Hematopoietic multipotent progenitor cell treated with erythropoietin and hydrocortisone succinate and interleukin-3 and kit ligand, for 15 days (in vitro differentiated cells): ENCODE data around the gene SSBP1.
"Not testable (repeated sequence)": the region's sequence is repeated elsewhere in the genome, so short reads cannot be mapped to it uniquely, and the experiment has no call there.

ENCODE experiments used
- DNase-seq: peaks from one replicate; pipeline ENCODE4 v3.0.0-alpha.2; 2015; ENCODE audit warnings: low spot score

SSBP1 gene

GRCh38 chr7:141709749-141710148 is 28.4 kb upstream of the SSBP1 start:
- no peak for DNase-seq

DNA sequence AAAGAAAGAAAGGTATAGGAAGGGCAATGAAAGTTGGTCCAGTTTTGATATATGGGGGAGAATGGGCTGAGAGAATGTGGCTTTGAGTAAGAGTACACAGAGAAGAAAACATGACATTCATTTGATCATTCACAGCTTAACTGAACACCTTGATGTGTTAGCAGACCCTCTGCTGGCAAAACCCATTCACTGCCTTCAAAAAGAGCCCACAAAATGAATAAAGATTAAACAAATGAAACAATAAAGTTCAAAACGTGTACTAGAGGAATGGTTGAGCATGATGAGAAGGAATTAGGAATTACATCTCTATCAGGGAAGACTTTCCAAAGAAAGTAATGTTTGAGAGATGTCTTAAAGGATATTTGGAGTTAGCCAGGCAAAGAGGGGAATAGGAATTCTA is 27.9 kb upstream of the SSBP1 start:
- no peak for DNase-seq

GRCh38 chr7:141712603-141713255 is 25.4 kb upstream of the SSBP1 start:
- DNase-seq = no peak

- no peak for DNase-seq
These were observed 24.3 kb upstream of the SSBP1 start for GRCh38 chr7:141713890-141714289.

- DNase-seq = no peak
These were observed 23.6 kb upstream of the SSBP1 start for GRCh38 chr7:141714571-141714970.

DNA sequence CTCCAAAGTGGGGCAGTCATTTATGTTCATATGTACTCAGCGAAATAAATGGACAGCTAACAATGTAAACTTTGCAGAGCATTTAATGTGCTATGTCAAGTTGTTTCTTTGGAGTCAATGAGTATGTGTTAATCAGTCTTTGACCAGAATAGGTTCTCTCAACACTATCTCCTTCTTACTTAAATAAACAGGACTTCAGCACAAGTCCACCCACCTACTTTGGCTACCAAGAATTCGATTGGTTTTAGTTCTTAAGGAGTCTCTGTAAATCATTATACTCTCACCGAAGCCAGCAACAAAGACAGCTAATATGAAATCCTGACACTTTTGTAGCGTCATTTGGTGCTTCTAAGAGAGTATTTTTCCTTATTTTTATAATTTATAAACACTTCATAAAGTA is 23.1 kb upstream of the SSBP1 start:
- DNase-seq = no peak

GRCh38 chr7:141715794-141716689 is 22.1 kb upstream of the SSBP1 start:
- no peak for DNase-seq

DNA sequence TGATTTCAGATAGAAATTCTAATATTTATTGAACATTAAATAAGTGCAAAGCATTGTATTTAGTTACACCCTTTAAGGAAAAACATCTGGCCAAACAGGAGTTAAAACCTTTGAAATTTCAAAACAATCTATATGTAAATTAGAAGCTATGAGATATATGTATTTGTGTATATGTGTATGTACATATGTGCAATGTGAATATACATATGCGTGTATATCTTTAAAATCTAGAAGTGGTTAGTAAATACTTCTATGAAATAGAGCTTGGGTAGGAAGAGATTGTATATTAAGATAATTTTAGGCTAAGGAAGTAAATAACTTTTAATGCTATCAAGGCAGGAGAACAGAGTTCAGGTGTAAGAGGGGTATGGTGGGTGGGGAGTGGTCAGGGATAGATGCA is 20.7 kb upstream of the SSBP1 start:
- DNase-seq = no peak

DNA sequence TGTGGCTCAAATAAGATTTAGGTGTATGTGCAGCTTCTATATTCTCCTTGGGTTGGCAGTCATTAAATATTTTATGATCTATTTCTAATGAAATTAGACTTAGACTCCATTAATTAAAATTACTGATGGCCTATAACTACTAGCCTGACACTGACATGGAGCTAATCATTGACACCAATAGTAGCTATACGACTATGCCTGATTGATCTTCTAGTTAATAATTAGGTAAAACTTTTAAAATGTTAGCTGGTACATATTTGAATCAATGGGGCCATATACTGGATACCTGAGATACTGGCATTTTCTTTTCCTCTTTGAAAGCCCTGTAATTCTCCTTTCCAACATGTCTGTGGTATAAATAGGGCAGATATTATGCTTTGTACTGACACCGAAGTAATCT is 15.6 kb upstream of the SSBP1 start:
- no peak for DNase-seq

DNA sequence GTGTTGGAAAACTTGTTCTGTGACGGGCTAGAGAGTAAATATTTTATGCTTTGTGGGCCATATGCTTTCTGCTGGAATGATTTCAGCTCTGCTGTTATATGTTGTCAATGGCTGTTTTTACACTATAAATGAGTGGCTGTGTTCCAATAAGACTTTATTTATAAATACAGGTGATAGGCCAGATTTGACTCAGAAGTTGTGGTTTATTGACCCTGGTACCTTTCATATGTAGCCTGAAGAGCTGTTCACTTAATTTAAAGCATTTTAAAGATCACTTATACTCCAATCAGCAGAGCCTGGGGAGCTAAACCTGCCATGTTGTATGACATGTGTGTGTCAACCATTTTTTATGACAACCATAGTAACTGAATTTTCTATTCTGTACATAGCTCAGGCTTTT is 9.1 kb upstream of the SSBP1 start:
- DNase-seq = no peak

- DNase-seq = no peak
These were observed 6.5 kb upstream of the SSBP1 start for GRCh38 chr7:141731476-141732149.

- peak; percentile 25 for DNase-seq
These were observed 881 bp upstream of the SSBP1 start for GRCh38 chr7:141737118-141737835.

- DNase-seq = no peak
These were observed 445 bp downstream of the SSBP1 start for GRCh38 chr7:141738592-141739013.

GRCh38 chr7:141739250-141739649 is 1.1 kb downstream of the SSBP1 start:
- DNase-seq = no peak

- no peak for DNase-seq
These were observed 4.1 kb downstream of the SSBP1 start for GRCh38 chr7:141742229-141742628.

DNA sequence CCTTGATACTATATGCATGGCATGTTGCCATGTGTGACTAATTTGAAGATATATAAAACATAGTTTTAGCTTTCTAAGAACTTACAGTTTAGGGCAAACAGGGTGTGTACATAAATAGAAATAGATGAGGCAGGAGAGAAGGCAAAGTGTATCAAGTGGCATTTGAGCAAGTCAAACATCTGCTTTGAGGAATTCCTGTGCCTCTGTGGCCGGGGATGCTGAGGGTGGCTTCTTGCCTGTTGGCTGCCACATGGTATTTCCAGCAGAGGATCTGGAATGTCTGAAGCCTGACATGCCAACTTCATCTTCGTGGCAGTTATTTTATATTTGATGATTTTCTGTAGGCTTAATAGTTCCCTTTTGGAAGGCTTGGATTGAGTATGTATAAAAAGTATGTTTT is 6.0 kb downstream of the SSBP1 start:
- no peak for DNase-seq

DNA sequence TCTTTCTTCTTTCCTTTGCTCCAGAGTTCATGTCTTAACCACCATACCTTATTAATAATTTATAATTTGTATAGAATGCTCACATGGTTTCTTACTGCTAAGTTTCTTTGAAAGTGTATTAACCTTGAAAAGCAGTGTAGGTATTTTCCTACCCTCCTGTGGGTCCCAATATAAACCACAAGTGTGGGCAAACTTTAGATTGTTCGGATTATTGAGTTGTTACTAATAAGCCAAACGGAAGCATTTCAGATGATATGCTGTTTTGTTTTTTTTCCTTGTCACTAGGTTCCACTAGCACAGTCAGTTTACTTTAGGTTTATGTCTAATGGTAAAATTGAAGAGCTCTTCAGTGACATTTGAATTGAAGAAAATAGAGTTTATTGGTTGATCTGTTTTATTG is 10.2 kb downstream of the SSBP1 start:
- DNase-seq = no peak

DNA sequence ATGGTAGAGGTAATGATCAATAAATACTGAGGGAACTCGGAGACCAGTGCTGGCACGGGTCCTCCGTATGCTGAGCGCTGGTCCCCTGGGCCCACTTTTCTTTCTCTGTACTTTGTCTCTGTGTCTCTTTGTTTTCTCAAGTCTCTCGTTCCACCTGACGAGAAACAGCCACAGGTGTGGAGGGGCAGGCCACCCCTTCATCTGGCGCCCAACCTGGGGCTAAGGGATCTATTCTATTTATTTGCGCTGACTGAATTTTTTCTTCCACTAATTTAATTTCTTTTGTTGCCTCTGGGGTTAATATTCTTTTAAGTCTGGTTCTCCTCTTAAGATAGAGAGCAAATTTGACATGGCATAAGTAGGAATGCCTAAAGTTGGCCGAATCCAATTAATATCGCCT is 13.7 kb downstream of the SSBP1 start:
- not testable (repeated sequence) for DNase-seq

- DNase-seq = peak; percentile 14
These were observed 14.5 kb downstream of the SSBP1 start for GRCh38 chr7:141752634-141753033.

DNA sequence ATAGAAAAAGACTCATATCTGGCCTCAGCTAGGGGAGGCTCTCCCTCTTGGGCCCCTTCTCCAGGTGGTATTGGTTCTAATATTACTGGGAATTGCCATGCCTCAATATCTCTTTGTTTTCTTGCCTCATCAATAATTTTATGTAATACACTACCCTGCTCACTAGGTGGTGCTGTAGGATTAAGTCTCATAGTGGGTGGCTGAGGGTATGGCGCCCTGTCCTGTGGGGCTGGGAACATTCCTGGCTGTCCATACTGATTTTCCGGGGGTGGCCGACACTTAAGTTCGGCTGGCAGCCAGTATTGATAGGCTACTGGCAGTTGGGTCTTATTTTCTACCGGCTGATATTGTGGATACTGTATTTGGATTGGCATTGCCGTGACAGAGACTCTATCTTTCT is 16.8 kb downstream of the SSBP1 start:
- DNase-seq = peak; percentile 51

DNA sequence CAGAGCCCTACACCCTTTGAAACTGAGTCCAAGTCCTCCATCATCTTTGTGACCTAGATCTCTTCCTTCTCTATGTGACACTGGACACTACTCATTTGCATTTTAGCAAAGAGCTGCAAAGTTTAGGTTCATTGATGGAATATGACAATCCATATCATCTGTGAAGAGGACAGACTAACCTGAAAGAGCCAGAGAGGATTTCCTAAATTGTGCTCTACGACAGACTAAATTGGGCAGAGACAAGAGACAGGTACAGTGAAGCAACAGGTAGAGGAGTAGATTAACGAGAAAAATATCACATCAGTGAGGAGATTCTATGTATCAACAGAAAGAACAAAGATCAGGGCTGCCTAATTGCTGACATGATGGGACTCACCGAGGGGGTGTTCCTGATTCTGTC is 25.6 kb downstream of the SSBP1 start, which contains the start of gene TAS2R3:
TAS2R3 (plus strand) TSS at position 301 of the 400 bp plus-strand sequence; CDS start at position 363, 62 bp downstream.
- DNase-seq = no peak

GRCh38 chr7:141770083-141770583 is 32.0 kb downstream of the SSBP1 start:
- not testable (repeated sequence) for DNase-seq
